GM06990 (cell line): ENCODE results near the gene MFRP.

Experiments
- DNase-seq: peaks from one replicate; pipeline ENCODE4 v3.0.0-alpha.2; 2011; ENCODE audit not compliant: insufficient read length; ENCODE audit errors: extremely low read depth
- H3K27me3 ChIP-seq: replicated peaks from 2 replicates; pipeline ENCODE4 v1.6.0; 2011; ENCODE audit warnings: low read length; ENCODE audit not compliant: control insufficient read depth, insufficient read depth
- H3K36me3 ChIP-seq: 2 replicates; pipeline ENCODE4 v1.5.1; 2011; ENCODE audit warnings: low read length; ENCODE audit not compliant: control insufficient read depth, insufficient read depth
- H3K4me3 ChIP-seq: replicated peaks from 2 replicates; pipeline ENCODE4 v1.5.1; 2011; ENCODE audit warnings: low read depth, mild to moderate bottlenecking, control low read depth, low read length
- TF ChIP-seq, protein P1 (sequence below): IDR thresholded peaks from 2 replicates; pipeline ENCODE4 v1.5.1; 2011; ENCODE audit warnings: low read length, control low read depth, mild to moderate bottlenecking, inconsistent platforms; ENCODE audit not compliant: insufficient read depth, poor library complexity, severe bottlenecking

The MFRP gene

DNA sequence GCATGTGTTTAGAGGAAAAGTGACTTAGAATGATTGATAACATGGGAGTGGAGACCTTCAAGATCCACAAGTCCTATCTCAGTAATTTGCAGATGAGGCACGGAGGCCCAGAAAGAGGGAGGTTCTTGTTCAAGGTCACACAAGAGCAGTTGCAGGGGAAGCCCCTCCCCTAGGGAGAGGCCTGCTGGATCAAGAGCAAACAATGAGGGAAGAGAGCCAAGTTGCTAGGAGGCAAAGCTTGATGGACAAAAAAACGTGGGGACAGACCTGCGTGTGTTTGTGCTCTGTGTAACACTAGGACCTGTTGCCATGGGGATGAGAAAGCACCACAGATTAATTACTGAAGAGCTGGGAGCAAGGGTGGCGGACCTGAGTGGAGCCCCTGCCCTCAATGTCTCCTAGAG lies 6.4 kb upstream of the MFRP start:
- DNase-seq = no peak
- Histone ChIP-seq H3K27me3 (no peaks in the 10 kb centered on the region), H3K36me3 (no peaks in the 10 kb centered on the region), H3K4me3 (no peak overlapping the region)
- TF ChIP-seq, protein P1, sequence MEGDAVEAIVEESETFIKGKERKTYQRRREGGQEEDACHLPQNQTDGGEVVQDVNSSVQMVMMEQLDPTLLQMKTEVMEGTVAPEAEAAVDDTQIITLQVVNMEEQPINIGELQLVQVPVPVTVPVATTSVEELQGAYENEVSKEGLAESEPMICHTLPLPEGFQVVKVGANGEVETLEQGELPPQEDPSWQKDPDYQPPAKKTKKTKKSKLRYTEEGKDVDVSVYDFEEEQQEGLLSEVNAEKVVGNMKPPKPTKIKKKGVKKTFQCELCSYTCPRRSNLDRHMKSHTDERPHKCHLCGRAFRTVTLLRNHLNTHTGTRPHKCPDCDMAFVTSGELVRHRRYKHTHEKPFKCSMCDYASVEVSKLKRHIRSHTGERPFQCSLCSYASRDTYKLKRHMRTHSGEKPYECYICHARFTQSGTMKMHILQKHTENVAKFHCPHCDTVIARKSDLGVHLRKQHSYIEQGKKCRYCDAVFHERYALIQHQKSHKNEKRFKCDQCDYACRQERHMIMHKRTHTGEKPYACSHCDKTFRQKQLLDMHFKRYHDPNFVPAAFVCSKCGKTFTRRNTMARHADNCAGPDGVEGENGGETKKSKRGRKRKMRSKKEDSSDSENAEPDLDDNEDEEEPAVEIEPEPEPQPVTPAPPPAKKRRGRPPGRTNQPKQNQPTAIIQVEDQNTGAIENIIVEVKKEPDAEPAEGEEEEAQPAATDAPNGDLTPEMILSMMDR = no peak

DNA sequence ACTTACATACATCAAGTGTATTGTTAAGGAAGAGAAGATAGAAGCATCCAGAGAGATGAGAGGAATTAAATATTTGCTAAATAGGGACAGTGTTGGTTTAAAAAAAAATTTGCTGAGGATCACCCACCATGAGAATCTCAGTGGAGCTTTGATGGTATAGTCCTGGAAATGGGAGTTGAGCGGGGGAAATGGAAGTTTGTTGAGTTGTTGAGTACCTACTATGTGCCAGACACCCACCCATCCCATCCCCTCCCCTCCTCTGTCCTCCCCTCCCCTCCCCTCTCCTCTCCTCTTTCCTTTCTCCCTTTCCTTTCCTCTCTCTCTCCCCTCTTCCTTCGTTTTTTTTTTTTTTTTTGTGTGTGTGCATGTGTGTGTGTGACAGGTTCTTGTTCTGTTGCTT lies 4.7 kb upstream of the MFRP start:
- no peaks in the 10 kb centered on the region for H3K36me3 ChIP-seq
- TF ChIP-seq, protein P1 = no peak
- H3K27me3 ChIP-seq = no peaks in the 10 kb centered on the region; the same call in 1 of the 2 replicates
- DNase-seq = no peak
- H3K4me3 ChIP-seq = no peak overlapping the region

DNA sequence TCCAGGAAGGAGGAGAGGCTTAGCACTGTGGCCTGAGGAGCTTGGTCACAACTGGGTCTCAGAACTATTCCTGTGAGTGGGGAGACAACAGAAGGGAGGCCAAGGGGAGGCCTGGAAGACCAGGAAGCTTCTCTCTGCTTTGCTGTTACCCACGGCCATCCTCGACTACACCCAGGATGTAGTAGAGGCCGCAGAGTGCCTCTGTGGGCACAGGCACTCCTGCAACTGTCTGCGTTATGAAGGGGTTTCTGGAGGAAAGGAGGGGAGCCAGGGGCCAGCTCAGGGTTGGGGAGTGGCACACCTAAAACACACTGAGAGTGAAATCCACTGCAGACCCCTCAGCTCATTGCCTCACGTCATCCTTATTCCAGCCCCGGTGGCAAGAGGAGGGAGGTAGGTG lies 3.8 kb upstream of the MFRP start:
- DNase-seq = no peak
- H3K36me3 ChIP-seq = no peaks in the 10 kb centered on the region
- no peak overlapping the region for H3K4me3 ChIP-seq
- TF ChIP-seq, protein P1 = no peak
- H3K27me3 ChIP-seq = no peaks in the 10 kb centered on the region; the same call in 1 of the 2 replicates

DNA sequence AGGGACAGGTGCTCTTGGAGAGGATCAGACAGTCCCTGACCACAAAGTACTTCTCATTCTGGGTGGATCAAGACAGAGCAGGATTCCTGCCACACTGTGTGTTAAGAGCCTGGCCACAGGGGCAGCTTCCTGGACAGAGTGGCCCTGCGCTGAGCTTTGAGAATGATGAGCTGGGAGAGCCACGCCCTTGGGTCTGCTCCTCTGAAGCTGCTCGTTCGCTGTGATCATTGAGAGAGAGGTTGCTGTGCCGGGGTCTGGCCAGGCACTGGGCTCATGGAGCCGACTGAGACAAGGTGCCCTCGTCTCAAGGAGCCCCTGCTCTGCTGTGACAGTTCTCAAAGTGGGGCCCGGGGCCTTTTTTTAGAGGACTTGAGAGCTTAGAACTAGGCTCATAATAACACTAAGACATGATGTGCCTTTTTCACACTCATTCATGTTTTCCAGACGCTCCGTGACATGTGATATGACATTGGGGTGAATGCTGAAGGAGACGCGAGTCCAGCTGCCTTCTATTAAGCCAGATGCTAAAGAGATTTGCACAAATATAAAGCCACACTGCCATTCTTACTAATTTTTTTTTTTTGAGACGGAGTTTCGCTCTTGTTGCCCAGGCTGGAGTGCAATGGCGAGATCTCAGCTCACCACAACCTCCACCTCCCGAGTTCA lies 1.6 kb upstream of the MFRP start:
- no peak overlapping the region for H3K4me3 ChIP-seq
- no peaks in the 10 kb centered on the region for H3K36me3 ChIP-seq
- H3K27me3 ChIP-seq = peaks cover 2% of the 10 kb centered on the region
- DNase-seq = no peak
- TF ChIP-seq, protein P1 = no peak

GRCh38 chr11:119347242-119347641 lies 737 bp upstream of the MFRP start:
- Histone ChIP-seq H3K36me3 (no peaks in the 10 kb centered on the region), H3K4me3 (no peak overlapping the region), H3K27me3 (peaks cover 2% of the 10 kb centered on the region)
- DNase-seq = no peak
- TF ChIP-seq, protein P1 = no peak

DNA sequence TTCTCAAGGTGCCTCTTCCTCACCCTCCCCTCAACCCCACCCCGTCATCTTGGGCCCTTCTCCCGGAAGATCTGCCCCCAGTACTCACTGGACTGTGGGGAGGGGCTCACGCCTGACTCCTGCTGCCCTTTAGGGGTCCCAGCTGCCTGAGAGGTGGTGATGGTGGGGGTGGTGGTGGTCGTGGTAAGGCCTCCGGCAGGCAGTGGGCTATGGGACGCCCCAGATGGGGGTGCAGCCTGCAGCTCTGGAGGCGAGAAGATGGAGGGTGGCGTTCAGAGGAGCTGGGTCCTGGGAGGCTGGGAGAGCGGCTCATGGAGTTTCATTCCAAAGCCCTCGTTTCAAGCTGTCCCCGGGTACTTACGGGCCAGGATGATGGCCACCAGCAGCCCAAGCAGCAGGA lies 820 bp downstream of the MFRP start:
- TF ChIP-seq, protein P1 = no peak
- peaks cover 2% of the 10 kb centered on the region for H3K27me3 ChIP-seq
- no peak overlapping the region for H3K4me3 ChIP-seq
- DNase-seq = no peak
- no peaks in the 10 kb centered on the region for H3K36me3 ChIP-seq
